DND-41 (cell line): ENCODE data around the gene IQCK.

Source experiments
- EZH2 ChIP-seq: IDR thresholded peaks from 3 replicates; pipeline ENCODE4 v1.6.1; 2012; ENCODE audit warnings: borderline replicate concordance, low read depth, mild to moderate bottlenecking, moderate library complexity, low read length, inconsistent platforms; ENCODE audit not compliant: severe bottlenecking
- TF ChIP-seq, protein P1 (sequence below): IDR thresholded peaks from 2 replicates; pipeline ENCODE4 v1.5.1; 2012; ENCODE audit warnings: borderline replicate concordance, low read length, moderate library complexity, mild to moderate bottlenecking; ENCODE audit not compliant: poor library complexity, severe bottlenecking; ENCODE audit errors: extremely low read depth

GRCh38 chr16:19817875-19818274 is 99.8 kb downstream of the IQCK start:
- no peak for TF ChIP-seq EZH2
- TF ChIP-seq, protein P1, sequence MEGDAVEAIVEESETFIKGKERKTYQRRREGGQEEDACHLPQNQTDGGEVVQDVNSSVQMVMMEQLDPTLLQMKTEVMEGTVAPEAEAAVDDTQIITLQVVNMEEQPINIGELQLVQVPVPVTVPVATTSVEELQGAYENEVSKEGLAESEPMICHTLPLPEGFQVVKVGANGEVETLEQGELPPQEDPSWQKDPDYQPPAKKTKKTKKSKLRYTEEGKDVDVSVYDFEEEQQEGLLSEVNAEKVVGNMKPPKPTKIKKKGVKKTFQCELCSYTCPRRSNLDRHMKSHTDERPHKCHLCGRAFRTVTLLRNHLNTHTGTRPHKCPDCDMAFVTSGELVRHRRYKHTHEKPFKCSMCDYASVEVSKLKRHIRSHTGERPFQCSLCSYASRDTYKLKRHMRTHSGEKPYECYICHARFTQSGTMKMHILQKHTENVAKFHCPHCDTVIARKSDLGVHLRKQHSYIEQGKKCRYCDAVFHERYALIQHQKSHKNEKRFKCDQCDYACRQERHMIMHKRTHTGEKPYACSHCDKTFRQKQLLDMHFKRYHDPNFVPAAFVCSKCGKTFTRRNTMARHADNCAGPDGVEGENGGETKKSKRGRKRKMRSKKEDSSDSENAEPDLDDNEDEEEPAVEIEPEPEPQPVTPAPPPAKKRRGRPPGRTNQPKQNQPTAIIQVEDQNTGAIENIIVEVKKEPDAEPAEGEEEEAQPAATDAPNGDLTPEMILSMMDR: no peak
